ENCODE data around the gene GID4. TPM values are rescaled to one million over a fixed set of nuclear protein-coding genes. Genes with fewer than 3 reads are reported as not detected.

The GID4 gene
- total RNA-seq, result 5.8 and 9.2 TPM in 2 replicates

GRCh38 chr17:18038861-18039534 lies at the start of gene GID4, which contains the start of gene ATPAF2:
TSS of gene GID4 (plus strand) at chr17:18039408. CDS start at chr17:18039465, 57 bp downstream.
TSS of gene ATPAF2 (minus strand) at chr17:18039168. CDS start at chr17:18039013, 155 bp downstream.

GRCh38 chr17:18087610-18088491 lies 48.6 kb downstream of the GID4 start, which contains the start of gene DRG2:
TSS of gene DRG2 (plus strand) at chr17:18087948. CDS start at chr17:18088024, 76 bp downstream.

GRCh38 chr17:18108401-18109312 lies 69.4 kb downstream of the GID4 start, which contains the start of gene MYO15A:
TSS of gene MYO15A (plus strand) at chr17:18108756. CDS start at chr17:18118801, 10,045 bp downstream.

Other genes starting within 250 kb of the GID4 start
- gene SREBF1, start 202.4 kb upstream of the GID4 start, total RNA-seq, result 125 and 127 TPM in 2 replicates
- gene TOM1L2, start 67.0 kb upstream of the GID4 start, total RNA-seq, result 25.4 and 30.5 TPM in 2 replicates
- under 0.01 TPM in 2 replicates for gene DRC3, start 66.5 kb upstream of the GID4 start, total RNA-seq
- gene ATPAF2, start 240 bp upstream of the GID4 start, total RNA-seq, result 9.8 and 21.1 TPM in 2 replicates
- gene DRG2, start 48.5 kb downstream of the GID4 start, total RNA-seq, result 52.8 and 54.9 TPM in 2 replicates
- 0.58 and 1.4 TPM in 2 replicates for gene MYO15A, start 69.3 kb downstream of the GID4 start, total RNA-seq
- gene ALKBH5, start 144.4 kb downstream of the GID4 start, total RNA-seq, result 79.6 and 85.2 TPM in 2 replicates
- 50.5 and 64.7 TPM in 2 replicates for gene LLGL1, start 186.2 kb downstream of the GID4 start, total RNA-seq
- gene FLII, start 219.3 kb downstream of the GID4 start, total RNA-seq, result 323 and 352 TPM in 2 replicates
- gene MIEF2, start 221.3 kb downstream of the GID4 start, total RNA-seq, result 15.4 and 18.7 TPM in 2 replicates